Cardiac muscle cell (in vitro differentiated cells and primary cell): Measurements from ENCODE around the gene CSGALNACT2. TPM values are rescaled to one million over a fixed set of nuclear protein-coding genes. Genes with fewer than 3 reads are reported as not detected.
A peak's percentile ranks its signal among the peaks of the same experiment; 100 is the strongest.

Source experiments
- DNase-seq, 2 donors: peaks; one replicate each; pipeline versions ENCODE4 v3.0.0 to v3.0.0-alpha.2; 2010 to 2017; ENCODE audit warnings: low read depth in 1 of 2, low spot score in 1 of 2
- H3K27ac ChIP-seq: fragments of 200-600 bp; sonication (generic); 2 replicates; pipeline ENCODE4 v1.5.1; 2016
- H3K27me3 ChIP-seq: fragments of 200-600 bp; sonication (generic); 2 replicates; pipeline ENCODE4 v1.6.0; 2016; ENCODE audit warnings: control low read depth
- H3K36me3 ChIP-seq: fragments of 200-600 bp; sonication (generic); 2 replicates; pipeline ENCODE4 v1.5.1; 2016; ENCODE audit warnings: control low read depth
- H3K4me1 ChIP-seq: fragments of 200-600 bp; sonication (generic); 2 replicates; pipeline ENCODE4 v1.8.1; 2017; ENCODE audit warnings: low read depth, mild to moderate bottlenecking, mixed run types
- H3K4me3 ChIP-seq: fragments of 200-600 bp; sonication (generic); 2 replicates; pipeline ENCODE4 v1.5.1; 2016; ENCODE audit warnings: mild to moderate bottlenecking
- H3K9me3 ChIP-seq: fragments of 200-600 bp; sonication (generic); 2 replicates; pipeline ENCODE4 v1.5.1; 2017; ENCODE audit warnings: low read depth, mild to moderate bottlenecking, control low read depth
- polyA plus RNA-seq: library from polyadenylated mRNA; unstranded; fragments of >200 nt; fragmentation: Nextera tagmentation; extraction: Ambion mirVana; gene quantifications from 2 replicates; pipeline ENCODE4 v1.2.1, GENCODE V29; 2016
- total RNA-seq: library from RNA; depleted of rRNA; stranded (reverse); fragments of >200 nt; gene quantifications from 2 replicates; pipeline ENCODE4 v1.2.3, GENCODE V29; 2016
- TF ChIP-seq, protein P1 (sequence below): IDR thresholded peaks from 2 replicates; pipeline ENCODE4 v1.5.1; 2012; ENCODE audit warnings: low read depth, mild to moderate bottlenecking, low read length

Gene CSGALNACT2
- total and polyA plus RNA-seq, 2 experiments from 2014 or later = 8.3 to 9.9 TPM

DNA sequence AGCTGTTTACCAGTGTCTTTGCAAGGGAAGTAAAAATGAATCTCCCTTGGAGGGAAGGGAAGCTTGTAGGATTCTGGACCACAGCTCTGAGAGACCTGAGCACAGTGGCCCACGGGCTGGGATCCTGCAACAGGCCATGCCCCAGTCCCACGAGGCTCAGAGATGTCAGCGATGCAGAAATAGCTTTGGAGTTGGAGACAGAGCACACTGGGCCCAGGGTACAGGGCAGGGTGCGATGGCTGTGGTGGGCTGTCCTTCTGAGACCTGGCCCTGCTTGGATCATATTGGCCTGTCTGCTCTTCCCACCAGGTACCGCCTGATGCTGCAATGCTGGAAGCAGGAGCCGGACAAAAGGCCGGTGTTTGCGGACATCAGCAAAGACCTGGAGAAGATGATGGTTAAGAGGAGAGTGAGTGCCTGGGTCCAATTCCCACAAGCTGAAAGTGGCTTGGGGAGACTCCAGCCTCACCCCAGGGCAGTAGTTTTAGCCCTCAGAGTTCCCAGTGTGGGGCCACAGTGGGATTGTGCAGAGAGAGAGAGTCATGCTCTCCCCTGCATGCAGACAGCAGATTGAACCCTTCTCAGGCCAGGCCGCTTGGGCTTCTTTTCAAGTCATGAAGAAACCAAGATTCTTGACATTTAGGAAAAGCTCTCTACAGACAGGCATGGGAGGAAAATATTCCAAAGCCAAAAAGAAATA, 13.5 kb upstream of the CSGALNACT2 start:
- TF ChIP-seq, protein P1, sequence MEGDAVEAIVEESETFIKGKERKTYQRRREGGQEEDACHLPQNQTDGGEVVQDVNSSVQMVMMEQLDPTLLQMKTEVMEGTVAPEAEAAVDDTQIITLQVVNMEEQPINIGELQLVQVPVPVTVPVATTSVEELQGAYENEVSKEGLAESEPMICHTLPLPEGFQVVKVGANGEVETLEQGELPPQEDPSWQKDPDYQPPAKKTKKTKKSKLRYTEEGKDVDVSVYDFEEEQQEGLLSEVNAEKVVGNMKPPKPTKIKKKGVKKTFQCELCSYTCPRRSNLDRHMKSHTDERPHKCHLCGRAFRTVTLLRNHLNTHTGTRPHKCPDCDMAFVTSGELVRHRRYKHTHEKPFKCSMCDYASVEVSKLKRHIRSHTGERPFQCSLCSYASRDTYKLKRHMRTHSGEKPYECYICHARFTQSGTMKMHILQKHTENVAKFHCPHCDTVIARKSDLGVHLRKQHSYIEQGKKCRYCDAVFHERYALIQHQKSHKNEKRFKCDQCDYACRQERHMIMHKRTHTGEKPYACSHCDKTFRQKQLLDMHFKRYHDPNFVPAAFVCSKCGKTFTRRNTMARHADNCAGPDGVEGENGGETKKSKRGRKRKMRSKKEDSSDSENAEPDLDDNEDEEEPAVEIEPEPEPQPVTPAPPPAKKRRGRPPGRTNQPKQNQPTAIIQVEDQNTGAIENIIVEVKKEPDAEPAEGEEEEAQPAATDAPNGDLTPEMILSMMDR = no peak
- Histone ChIP-seq H3K27me3 (no peaks in the 10 kb centered on the region), H3K4me3 (no peak overlapping the region), H3K36me3 (no peaks in the 10 kb centered on the region), H3K4me1 (no peaks in the 10 kb centered on the region), H3K9me3 (no peaks in the 10 kb centered on the region), H3K27ac (no peak overlapping the region)
- peak in 1 of 2 donors; percentile 10 for DNase-seq

DNA sequence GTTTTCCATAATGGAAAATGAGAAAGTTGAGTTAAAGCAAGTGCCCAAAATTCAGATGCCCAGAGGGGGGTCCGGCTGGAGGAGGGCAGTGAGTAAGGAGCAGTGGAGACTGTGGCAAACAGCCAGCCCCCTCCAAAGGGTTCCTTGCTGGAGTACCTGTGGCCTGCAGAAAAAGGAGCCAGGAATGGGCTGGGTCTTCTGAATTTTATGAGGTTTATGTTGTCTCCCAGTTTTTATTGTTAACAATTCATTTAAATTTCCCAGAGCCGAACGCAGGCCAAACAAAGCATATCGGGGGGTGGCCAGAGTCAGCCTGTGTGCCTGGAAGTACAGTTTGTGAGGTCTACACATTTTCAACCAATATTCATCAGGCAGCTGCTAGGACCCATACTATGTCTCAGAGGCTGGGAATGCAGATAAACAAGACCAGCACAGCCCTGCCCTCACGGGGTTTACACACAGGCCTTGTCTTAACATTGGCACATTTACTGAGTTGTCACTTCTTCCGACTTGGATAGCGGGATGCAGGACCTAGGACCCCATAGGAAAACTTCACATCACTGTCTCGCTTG, 12.9 kb upstream of the CSGALNACT2 start:
- Histone ChIP-seq H3K9me3 (no peaks in the 10 kb centered on the region), H3K27me3 (no peaks in the 10 kb centered on the region), H3K27ac (no peak overlapping the region), H3K36me3 (no peaks in the 10 kb centered on the region), H3K4me1 (no peaks in the 10 kb centered on the region), H3K4me3 (no peak overlapping the region)
- TF ChIP-seq, protein P1 = no peak
- DNase-seq = no peak

DNA sequence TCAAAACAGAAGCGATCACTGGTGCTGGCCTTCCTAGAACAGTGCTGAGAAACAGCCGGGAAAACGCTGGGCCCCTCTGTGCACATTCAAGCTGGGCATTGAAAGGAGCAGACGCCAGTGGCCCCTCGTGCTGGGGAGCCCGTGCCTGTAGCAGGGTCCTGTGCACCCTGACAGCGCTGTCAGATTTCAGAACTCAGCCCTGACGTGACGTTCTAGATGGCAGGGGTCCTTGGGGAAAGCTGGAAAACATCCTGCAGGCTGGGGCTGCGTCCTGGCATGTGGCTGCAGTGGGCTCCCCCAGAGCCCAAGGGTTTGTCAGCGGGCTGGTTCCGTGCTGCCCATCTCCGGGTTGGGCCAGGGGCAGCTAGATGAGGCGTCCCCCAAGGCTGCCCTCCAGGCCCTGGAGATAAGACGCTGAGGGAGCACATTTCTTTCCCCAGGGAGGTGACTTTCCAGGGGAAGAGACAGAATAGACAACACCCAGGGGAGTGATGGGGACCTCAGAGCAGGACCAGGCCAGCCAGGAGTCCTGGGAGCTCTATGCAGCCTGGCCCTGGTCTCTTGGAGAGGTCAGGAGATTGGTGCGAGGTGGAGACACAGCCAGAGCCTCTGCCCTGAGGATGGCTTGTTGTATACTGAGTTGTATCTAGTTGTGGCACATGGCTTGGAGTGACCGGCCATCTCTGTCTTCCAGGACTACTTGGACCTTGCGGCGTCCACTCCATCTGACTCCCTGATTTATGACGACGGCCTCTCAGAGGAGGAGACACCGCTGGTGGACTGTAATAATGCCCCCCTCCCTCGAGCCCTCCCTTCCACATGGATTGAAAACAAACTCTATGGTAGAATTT, 12.1 kb upstream of the CSGALNACT2 start:
- Histone ChIP-seq H3K27ac (no peak overlapping the region), H3K9me3 (no peaks in the 10 kb centered on the region), H3K27me3 (no peaks in the 10 kb centered on the region), H3K36me3 (no peaks in the 10 kb centered on the region), H3K4me1 (no peaks in the 10 kb centered on the region), H3K4me3 (no peak overlapping the region)
- TF ChIP-seq, protein P1 = no peak
- no peak for DNase-seq

DNA sequence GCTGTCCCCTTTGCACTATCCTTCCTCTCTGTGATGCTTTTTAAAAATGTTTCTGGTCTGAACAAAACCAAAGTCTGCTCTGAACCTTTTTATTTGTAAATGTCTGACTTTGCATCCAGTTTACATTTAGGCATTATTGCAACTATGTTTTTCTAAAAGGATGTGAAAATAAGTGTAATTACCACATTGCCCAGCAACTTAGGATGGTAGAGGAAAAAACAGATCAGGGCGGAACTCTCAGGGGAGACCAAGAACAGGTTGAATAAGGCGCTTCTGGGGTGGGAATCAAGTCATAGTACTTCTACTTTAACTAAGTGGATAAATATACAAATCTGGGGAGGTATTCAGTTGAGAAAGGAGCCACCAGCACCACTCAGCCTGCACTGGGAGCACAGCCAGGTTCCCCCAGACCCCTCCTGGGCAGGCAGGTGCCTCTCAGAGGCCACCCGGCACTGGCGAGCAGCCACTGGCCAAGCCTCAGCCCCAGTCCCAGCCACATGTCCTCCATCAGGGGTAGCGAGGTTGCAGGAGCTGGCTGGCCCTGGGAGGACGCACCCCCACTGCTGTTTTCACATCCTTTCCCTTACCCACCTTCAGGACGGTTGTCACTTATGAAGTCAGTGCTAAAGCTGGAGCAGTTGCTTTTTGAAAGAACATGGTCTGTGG, 11.4 kb upstream of the CSGALNACT2 start:
- H3K27ac ChIP-seq = no peak overlapping the region
- TF ChIP-seq, protein P1 = no peak
- no peaks in the 10 kb centered on the region for H3K27me3 ChIP-seq
- no peaks in the 10 kb centered on the region for H3K36me3 ChIP-seq
- no peak for DNase-seq
- H3K9me3 ChIP-seq = no peaks in the 10 kb centered on the region
- H3K4me3 ChIP-seq = no peak overlapping the region
- no peaks in the 10 kb centered on the region for H3K4me1 ChIP-seq

DNA sequence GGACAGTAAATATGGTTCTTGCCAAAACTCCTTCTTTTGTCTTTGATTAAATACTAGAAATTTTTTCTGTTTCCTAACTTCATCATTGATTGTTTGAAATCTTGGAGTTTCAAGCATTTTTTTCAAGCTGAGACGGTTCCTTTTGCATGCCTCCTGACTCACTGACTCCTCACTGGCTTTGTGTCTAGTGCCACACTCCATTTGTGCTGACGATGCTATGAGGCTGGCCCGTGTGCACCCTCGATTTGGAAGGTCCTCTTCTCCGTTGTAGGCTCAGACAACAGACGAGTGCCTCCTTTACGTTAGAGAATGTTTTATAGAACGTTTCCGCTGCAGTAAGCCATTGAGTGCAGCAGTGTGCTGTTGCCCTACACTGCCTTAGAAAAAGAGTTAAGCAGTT, 10.8 kb upstream of the CSGALNACT2 start:
- TF ChIP-seq, protein P1 = no peak

More for the DNA sequence above, 10.8 kb upstream of the CSGALNACT2 start:
- no peaks in the 10 kb centered on the region for H3K36me3 ChIP-seq
- no peak overlapping the region for H3K27ac ChIP-seq
- H3K27me3 ChIP-seq = no peaks in the 10 kb centered on the region
- H3K4me3 ChIP-seq = no peak overlapping the region
- no peaks in the 10 kb centered on the region for H3K9me3 ChIP-seq
- no peaks in the 10 kb centered on the region for H3K4me1 ChIP-seq
- no peak for DNase-seq
